Keratinocyte (primary cell): ENCODE results near the gene PAH.

ENCODE experiments used
- CTCF ChIP-seq, 3 experiments: IDR thresholded peaks in 1 of 3; conservative IDR thresholded peaks in 1 of 3; optimal IDR thresholded peaks in 1 of 3; 2 replicates in 2 of 3; 3 replicates in 1 of 3; pipeline versions ENCODE3 to v1.5.1; 2011; ENCODE audit warnings: low read length in 3 of 3, mild to moderate bottlenecking in 3 of 3, moderate library complexity in 2 of 3, control low read depth in 1 of 3, inconsistent platforms in 1 of 3; ENCODE audit not compliant: insufficient read depth in 2 of 3; ENCODE audit errors: extremely low read depth in 1 of 3
- EZH2 ChIP-seq: IDR thresholded peaks from one replicate; pipeline ENCODE4 v1.6.1; 2012; ENCODE audit warnings: inconsistent platforms, mild to moderate bottlenecking, low read length, moderate library complexity

- no peak for TF ChIP-seq CTCF (optimal IDR thresholded peaks at IDR 0.05 in 1 of 3, IDR thresholded peaks at IDR 0.05 in 1 of 3, conservative IDR thresholded peaks at IDR 0.05 in 1 of 3; ENCODE audit: extremely low read depth in 1 of 3, insufficient read depth in 2 of 3, low read length in 3 of 3)
- no peak for TF ChIP-seq EZH2
These were observed 110.9 kb downstream of the PAH start for GRCh38 chr12:102806110-102806509.
